PFSK-1 (cell line): ENCODE measurements around the gene KCP.

Source experiments
- POLR2AphosphoS5 ChIP-seq: IDR thresholded peaks from 2 replicates; pipeline ENCODE4 v1.6.1; 2012; ENCODE audit warnings: low read depth, mild to moderate bottlenecking, control low read depth, low read length, moderate library complexity
- SIN3A ChIP-seq: IDR thresholded peaks from 2 replicates; pipeline ENCODE4 v1.6.1; 2012; ENCODE audit warnings: mild to moderate bottlenecking, low read length, moderate library complexity, borderline replicate concordance; ENCODE audit not compliant: insufficient read depth
- TAF1 ChIP-seq: IDR thresholded peaks from 2 replicates; pipeline ENCODE4 v1.6.1; 2012; ENCODE audit warnings: low read length, control low read depth, borderline replicate concordance; ENCODE audit not compliant: insufficient read depth

DNA sequence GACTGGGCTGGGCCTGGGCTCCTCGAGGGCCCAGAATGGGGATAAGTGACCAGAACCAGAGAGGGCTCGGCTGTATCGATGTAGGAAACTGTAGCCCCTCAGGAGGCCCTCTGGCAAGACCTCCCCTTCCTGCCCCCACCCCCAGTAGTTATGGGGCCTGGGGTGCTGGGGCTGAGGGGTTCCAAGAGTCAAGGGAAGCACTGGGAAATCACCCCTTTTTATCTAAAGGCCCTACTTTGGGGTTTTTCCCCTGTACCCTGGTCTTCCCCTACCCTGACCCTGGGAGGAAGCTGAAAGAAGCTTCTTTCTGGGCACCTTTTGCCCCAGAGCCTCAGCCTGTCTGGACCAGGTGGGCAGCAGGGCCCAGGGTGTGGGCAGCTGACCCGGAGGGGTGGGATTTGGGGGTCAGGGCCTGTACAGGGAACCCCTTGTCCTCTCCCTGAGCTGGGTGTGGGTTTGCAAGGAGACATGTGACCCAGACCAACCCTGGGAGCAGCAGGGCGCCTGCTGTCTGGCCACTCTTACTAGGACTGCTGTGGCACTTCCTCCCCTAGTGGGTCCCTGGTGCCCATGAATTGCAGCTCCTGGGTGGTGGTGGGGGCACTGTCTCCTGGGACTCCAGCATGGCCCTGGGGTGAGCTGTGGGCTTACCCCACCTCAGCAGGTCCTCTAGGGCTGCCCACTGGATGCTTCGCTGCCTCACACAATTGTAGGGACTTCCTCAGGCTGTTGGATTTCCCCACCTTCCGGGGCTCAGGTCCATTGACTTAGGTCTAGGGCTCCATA lies 28.8 kb upstream of the KCP start:
- no peak for TF ChIP-seq POLR2AphosphoS5
- TF ChIP-seq TAF1, result no peak
- TF ChIP-seq SIN3A, result no peak
